CD14-positive monocyte (primary cell): ENCODE measurements around the gene KRT23. TPM values are rescaled to one million over a fixed set of nuclear protein-coding genes. Genes with fewer than 3 reads are reported as not detected.

Source experiments
- DNase-seq, 3 donors: peaks; one replicate each; pipeline ENCODE4 v3.0.0-alpha.2; 2011 to 2022
- H2AFZ ChIP-seq: 2 replicates; pipeline ENCODE4 v1.6.0; 2012; ENCODE audit warnings: mild to moderate bottlenecking, low read depth, low read length, inconsistent platforms; ENCODE audit not compliant: insufficient read depth, poor library complexity, severe bottlenecking
- H3K27ac ChIP-seq, 2 donors: 1 replicate in 1 of 2; 2 replicates in 1 of 2; pipeline ENCODE4 v1.5.1; 2012 to 2013; ENCODE audit warnings: low read length in 2 of 2, control low read depth in 1 of 2, inconsistent platforms in 1 of 2, low read depth in 1 of 2, mild to moderate bottlenecking in 1 of 2
- H3K27me3 ChIP-seq, 2 donors: one replicate each; pipeline versions ENCODE4 v1.6.0 to v1.6.1; 2011 to 2013; ENCODE audit warnings: low read length in 2 of 2; ENCODE audit not compliant: control insufficient read depth in 2 of 2, insufficient read depth in 2 of 2
- H3K36me3 ChIP-seq, 2 donors: replicated peaks in 1 of 2; 1 replicate in 1 of 2; 2 replicates in 1 of 2; pipeline versions ENCODE4 v1.5.1 to v1.6.1; 2012 to 2013; ENCODE audit warnings: low read length in 2 of 2, control low read depth in 1 of 2, inconsistent platforms in 1 of 2, mild to moderate bottlenecking in 1 of 2; ENCODE audit not compliant: insufficient read depth in 2 of 2, control insufficient read depth in 1 of 2
- H3K4me1 ChIP-seq, 2 donors: 1 replicate in 1 of 2; 2 replicates in 1 of 2; pipeline versions ENCODE4 v1.5.1 to v1.6.1; 2012 to 2013; ENCODE audit warnings: low read length in 2 of 2, control low read depth in 1 of 2, inconsistent platforms in 1 of 2, mild to moderate bottlenecking in 1 of 2, moderate library complexity in 1 of 2; ENCODE audit not compliant: insufficient read depth in 2 of 2, control insufficient read depth in 1 of 2
- H3K4me2 ChIP-seq: replicated peaks from 2 replicates; pipeline ENCODE3; 2012; ENCODE audit warnings: low read length, moderate library complexity, mild to moderate bottlenecking; ENCODE audit not compliant: poor library complexity, severe bottlenecking; ENCODE audit errors: extremely low read depth
- H3K4me3 ChIP-seq, 3 experiments: fragments of 200-600 bp in 1 of 3; sonication (generic) in 1 of 3; replicated peaks in 1 of 3; 1 replicate in 2 of 3; 2 replicates in 1 of 3; pipeline ENCODE4 v1.5.1; 2011 to 2013; ENCODE audit warnings: low read length in 3 of 3, mild to moderate bottlenecking in 3 of 3, control low read depth in 2 of 3, low read depth in 2 of 3, inconsistent platforms in 1 of 3, moderate library complexity in 1 of 3
- H3K79me2 ChIP-seq: 2 replicates; pipeline ENCODE4 v1.6.0; 2012; ENCODE audit warnings: mild to moderate bottlenecking, control low read depth, inconsistent platforms, low read length, moderate library complexity; ENCODE audit not compliant: insufficient read depth
- H3K9ac ChIP-seq: 2 replicates; pipeline ENCODE4 v1.6.0; 2017; ENCODE audit warnings: low read length, mild to moderate bottlenecking; ENCODE audit not compliant: insufficient read depth, poor library complexity, severe bottlenecking
- H3K9me3 ChIP-seq, 2 donors: replicated peaks in 1 of 2; 1 replicate in 1 of 2; 2 replicates in 1 of 2; pipeline versions ENCODE4 v1.5.1 to v1.6.1; 2012 to 2013; ENCODE audit warnings: low read length in 2 of 2, control low read depth in 1 of 2; ENCODE audit not compliant: control insufficient read depth in 1 of 2, insufficient read depth in 1 of 2
- H4K20me1 ChIP-seq: 2 replicates; pipeline ENCODE4 v1.6.0; 2012; ENCODE audit warnings: mild to moderate bottlenecking, low read length, control low read depth, moderate library complexity; ENCODE audit not compliant: insufficient read depth
- H3K27ac Mint-ChIP-seq, 7 donors: one replicate each; pipeline ENCODE4 v1.8.0; 2020; ENCODE audit warnings: mild to moderate bottlenecking in 7 of 7, mixed read lengths in 7 of 7, moderate library complexity in 6 of 7, inconsistent platforms in 2 of 7
- H3K27me3 Mint-ChIP-seq, 3 donors: one replicate each; pipeline ENCODE4 v1.8.0; 2021 to 2022; ENCODE audit warnings: low read depth in 3 of 3, mild to moderate bottlenecking in 3 of 3, mixed read lengths in 3 of 3, moderate library complexity in 3 of 3, inconsistent platforms in 1 of 3
- H3K36me3 Mint-ChIP-seq, 2 donors: one replicate each; pipeline ENCODE4 v1.8.0; 2020; ENCODE audit warnings: mixed read lengths in 2 of 2, inconsistent platforms in 1 of 2, mild to moderate bottlenecking in 1 of 2
- H3K4me1 Mint-ChIP-seq: one replicate; pipeline ENCODE4 v1.8.0; 2020; ENCODE audit warnings: mild to moderate bottlenecking, mixed read lengths
- H3K4me3 Mint-ChIP-seq, 2 donors: one replicate each; pipeline ENCODE4 v1.8.0; 2020; ENCODE audit warnings: mild to moderate bottlenecking in 2 of 2, mixed read lengths in 2 of 2, moderate library complexity in 1 of 2
- H3K9me3 Mint-ChIP-seq, 7 donors: one replicate each; pipeline ENCODE4 v1.8.0; 2020 to 2022; ENCODE audit warnings: mixed read lengths in 7 of 7, mild to moderate bottlenecking in 6 of 7, moderate library complexity in 6 of 7, inconsistent platforms in 2 of 7
- WGBS: methylation state at CpG from one replicate; pipeline ENCODE4 v1.1.5; 2013; ENCODE audit warnings: missing lambda C conversion rate; ENCODE audit not compliant: insufficient coverage; 5-methylcytosine and 5-hydroxymethylcytosine counted together
- intact Hi-C, 2 donors: fragments of 100-400 bp; cut with micrococcal nuclease; formaldehyde crosslinking; loops; one replicate each; pipeline versions ENCODE4 v1.15.0 to v1.15.1; 2023
- polyA plus RNA-seq, 3 donors: library from polyadenylated mRNA; depleted of rRNA in 1 of 3; unstranded in 2 of 3; stranded (reverse) in 1 of 3; fragments of 300-500 nt in 2 of 3; fragments of >200 nt in 1 of 3; fragmentation: Illumina TruSeq in 2 of 3; gene quantifications; 1 replicate in 2 of 3; 2 replicates in 1 of 3; pipeline ENCODE4 v1.2.3, GENCODE V29; 2012 to 2021
- TF ChIP-seq, protein P1 (sequence below): fragments of 200-600 bp; IDR thresholded peaks from one replicate; pipeline ENCODE4 v1.8.0; 2022; ENCODE audit warnings: antibody characterized with exemption, mild to moderate bottlenecking

KRT23 gene
- polyA plus RNA-seq, 3 donors: 1.7 to 7.6 (median 3.6) TPM

DNA sequence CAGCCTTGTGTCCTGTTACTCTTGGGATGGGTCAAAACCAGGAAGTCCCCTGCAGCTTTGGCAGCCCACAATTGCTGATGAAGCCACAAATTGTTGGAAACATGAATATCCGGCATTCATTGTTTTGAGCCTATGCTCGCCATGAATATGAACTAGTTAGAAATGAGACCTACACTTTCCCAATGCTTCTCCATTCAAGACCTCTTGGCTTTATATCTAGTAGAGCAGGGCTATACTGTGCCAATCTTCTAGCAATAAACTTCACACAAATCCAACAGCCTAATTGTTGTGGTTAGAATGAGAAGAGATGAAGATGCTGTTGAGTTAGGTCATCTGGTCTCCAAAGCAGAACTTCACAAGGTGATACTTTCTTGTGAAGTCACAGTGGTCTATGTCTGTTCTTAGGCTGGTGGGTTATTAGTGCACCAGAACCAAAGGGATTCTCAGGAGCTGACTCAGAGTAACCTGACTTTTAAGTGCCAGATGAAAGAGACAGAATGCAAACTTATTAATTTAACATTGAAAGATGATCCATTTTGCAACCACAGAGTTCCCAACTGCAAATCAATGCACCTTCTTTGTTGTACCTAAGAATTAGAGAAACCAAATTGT is 13.7 kb upstream of the KRT23 start:
- Histone ChIP-seq H3K27ac (no peak overlapping the region), H3K36me3 (no peaks in the 10 kb centered on the region), H3K9ac (no peak overlapping the region), H3K79me2 (no peaks in the 10 kb centered on the region), H4K20me1 (no peaks in the 10 kb centered on the region), H2AFZ (no peak overlapping the region), H3K4me2 (no peak overlapping the region), H3K4me3 (no peak overlapping the region), H3K4me1 (peaks cover 0 to 9% of the 10 kb centered on the region in 2 donors), H3K27me3 (peaks cover 14 to 24% of the 10 kb centered on the region in 2 donors), H3K9me3 (no peaks in the 10 kb centered on the region)
- Mint-ChIP-seq H3K9me3 (peaks cover 0 to 2% (median 0%) of the 10 kb centered on the region in 7 donors), H3K27ac (no peak overlapping the region), H3K27me3 (peaks cover 27 to 54% (median 29%) of the 10 kb centered on the region in 3 donors), H3K4me3 (peak overlapping the region in 1 of 2 donors; percentile 31), H3K4me1 (peaks cover 8% of the 10 kb centered on the region), H3K36me3 (no peaks in the 10 kb centered on the region)
- TF ChIP-seq, protein P1, sequence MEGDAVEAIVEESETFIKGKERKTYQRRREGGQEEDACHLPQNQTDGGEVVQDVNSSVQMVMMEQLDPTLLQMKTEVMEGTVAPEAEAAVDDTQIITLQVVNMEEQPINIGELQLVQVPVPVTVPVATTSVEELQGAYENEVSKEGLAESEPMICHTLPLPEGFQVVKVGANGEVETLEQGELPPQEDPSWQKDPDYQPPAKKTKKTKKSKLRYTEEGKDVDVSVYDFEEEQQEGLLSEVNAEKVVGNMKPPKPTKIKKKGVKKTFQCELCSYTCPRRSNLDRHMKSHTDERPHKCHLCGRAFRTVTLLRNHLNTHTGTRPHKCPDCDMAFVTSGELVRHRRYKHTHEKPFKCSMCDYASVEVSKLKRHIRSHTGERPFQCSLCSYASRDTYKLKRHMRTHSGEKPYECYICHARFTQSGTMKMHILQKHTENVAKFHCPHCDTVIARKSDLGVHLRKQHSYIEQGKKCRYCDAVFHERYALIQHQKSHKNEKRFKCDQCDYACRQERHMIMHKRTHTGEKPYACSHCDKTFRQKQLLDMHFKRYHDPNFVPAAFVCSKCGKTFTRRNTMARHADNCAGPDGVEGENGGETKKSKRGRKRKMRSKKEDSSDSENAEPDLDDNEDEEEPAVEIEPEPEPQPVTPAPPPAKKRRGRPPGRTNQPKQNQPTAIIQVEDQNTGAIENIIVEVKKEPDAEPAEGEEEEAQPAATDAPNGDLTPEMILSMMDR: no peak
- intact Hi-C loops: no loop called here
- no CpG with 5 or more reads among the region's 2 CpGs for WGBS
- no peak for DNase-seq

DNA sequence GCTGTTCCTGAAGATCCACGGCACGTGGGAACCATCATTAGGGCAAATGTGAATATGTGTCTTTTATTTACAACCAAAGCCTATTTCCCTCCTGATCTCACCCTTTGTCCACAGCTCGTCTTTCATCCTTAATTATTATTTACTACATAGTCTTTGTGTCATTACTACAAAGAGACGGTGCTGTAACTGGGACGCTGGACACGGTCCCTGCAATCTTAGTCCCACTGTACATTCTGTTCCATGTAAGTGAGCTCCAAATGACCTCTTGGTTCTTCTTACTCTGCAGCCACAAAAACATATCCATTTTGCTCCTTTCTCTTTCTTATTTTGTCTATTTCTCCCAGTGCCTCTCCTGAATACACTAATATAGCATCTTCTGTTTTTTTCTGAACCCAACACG is 12.7 kb upstream of the KRT23 start:
- no peak overlapping the region for H3K4me3 ChIP-seq
- intact Hi-C loops: no loop called here
- H3K4me2 ChIP-seq: no peak overlapping the region
- no peak for DNase-seq
- H3K79me2 ChIP-seq: no peaks in the 10 kb centered on the region
- H3K9ac ChIP-seq: no peak overlapping the region
- no peak overlapping the region for H3K27ac ChIP-seq
- Mint-ChIP-seq H3K4me3 (no peak overlapping the region), H3K9me3 (peaks cover 0 to 2% (median 0%) of the 10 kb centered on the region in 7 donors), H3K27ac (no peak overlapping the region), H3K27me3 (peaks cover 33 to 57% (median 35%) of the 10 kb centered on the region in 3 donors), H3K36me3 (no peaks in the 10 kb centered on the region), H3K4me1 (peaks cover 8% of the 10 kb centered on the region)
- no peaks in the 10 kb centered on the region for H3K9me3 ChIP-seq
- H3K36me3 ChIP-seq: no peaks in the 10 kb centered on the region
- TF ChIP-seq, protein P1: no peak
- WGBS: 100% methylated on average over 3 of the region's 7 CpGs
- no peaks in the 10 kb centered on the region for H4K20me1 ChIP-seq
- no peak overlapping the region for H2AFZ ChIP-seq
- peaks cover 17 to 24% of the 10 kb centered on the region in 2 donors for H3K27me3 ChIP-seq
- peaks cover 0 to 9% of the 10 kb centered on the region in 2 donors for H3K4me1 ChIP-seq
